ENCODE results near the gene PITPNM1. TPM values are rescaled to one million over a fixed set of nuclear protein-coding genes. Genes with fewer than 3 reads are reported as not detected.

Gene PITPNM1
- total RNA-seq, 1 experiment from 2014 or later = 79.8 TPM

GRCh38 chr11:67463680-67464410 is 41.3 kb downstream of the PITPNM1 start:
- peaks cover 13% of the 10 kb centered on the region for H3F3A ChIP-seq (ENCODE audit: low read length, unreplicated experiment)
- intact Hi-C loops (cut with micrococcal nuclease) = loop anchor here (1.0 kb wide), 2 partner anchors 21 to 42 kb away; partner anchors contain the start of gene CORO1B
- H4K20me1 ChIP-seq (ENCODE audit: low read length) = no peaks in the 10 kb centered on the region
- peak overlapping the region; percentile 97 for H3K27ac ChIP-seq (ENCODE audit: low read length)
- ChIA-PET CTCF (no interaction called here), POLR2A (ENCODE audit: unreplicated experiment) (no interaction called here)
- no peaks in the 10 kb centered on the region for H3K9me3 ChIP-seq (ENCODE audit: low read length)
- H3K9me2 ChIP-seq (replicated peaks; ENCODE audit: low read length) = no peaks in the 10 kb centered on the region
- no peaks in the 10 kb centered on the region for H3K36me3 ChIP-seq (ENCODE audit: low read depth, low read length)
- peak overlapping the region; percentile 95 for H3K4me2 ChIP-seq (ENCODE audit: low read length)
- TSS peak; percentile 30 for BruUV-seq (replicated peaks)
- H3K4me1 ChIP-seq (ENCODE audit: insufficient read depth, low read length) = peaks cover 37% of the 10 kb centered on the region
- peaks cover 28% of the 10 kb centered on the region for H3K79me2 ChIP-seq (ENCODE audit: low read length)
- peak overlapping the region; percentile 53 for H3K4me3 ChIP-seq (ENCODE audit: low read length)
- DNase-seq = peak; percentile 95
- H2AFZ ChIP-seq (ENCODE audit: low read length) = peak overlapping the region; percentile 58
- peak overlapping the region; percentile 94 for H3K9ac ChIP-seq (ENCODE audit: low read length)
- ATAC-seq = peak; percentile 75
- TF ChIP-seq EZH2 (IDR thresholded peaks at IDR 0.05; ENCODE audit: low read length, unreplicated experiment) (no peak), EZH2phosphoT487 (IDR thresholded peaks at IDR 0.05; ENCODE audit: borderline replicate concordance, low read length) (no peak), CTCF (conservative IDR thresholded peaks at IDR 0.05; ENCODE audit: low read depth, low read length) (no peak)
- no peaks in the 10 kb centered on the region for H3K27me3 ChIP-seq (ENCODE audit: low read length)

GRCh38 chr11:67463186-67463585 is 42.0 kb downstream of the PITPNM1 start:
- H3K79me2 ChIP-seq (ENCODE audit: low read length) = peaks cover 21% of the 10 kb centered on the region
- peak overlapping the region; percentile 95; the same call in 1 of the 2 replicates for H3K4me2 ChIP-seq (ENCODE audit: low read length)
- no peaks in the 10 kb centered on the region for H4K20me1 ChIP-seq (ENCODE audit: low read length)
- peak overlapping the region; percentile 94 for H3K9ac ChIP-seq (ENCODE audit: low read length)
- POLR2A ChIA-PET (ENCODE audit: unreplicated experiment) = no interaction called here
- H2AFZ ChIP-seq (ENCODE audit: low read length) = no peak overlapping the region
- ATAC-seq (no peak), DNase-seq (no peak)
- H3K4me1 ChIP-seq (ENCODE audit: insufficient read depth, low read length) = peaks cover 34% of the 10 kb centered on the region
- no peaks in the 10 kb centered on the region for H3K9me3 ChIP-seq (ENCODE audit: low read length)
- intact Hi-C loops (cut with micrococcal nuclease) = no loop called here
- peaks cover 13% of the 10 kb centered on the region for H3F3A ChIP-seq (ENCODE audit: low read length, unreplicated experiment)
- H3K4me3 ChIP-seq (ENCODE audit: low read length) = no peak overlapping the region
- TF ChIP-seq CTCF (conservative IDR thresholded peaks at IDR 0.05; ENCODE audit: low read depth, low read length) (no peak), EZH2phosphoT487 (IDR thresholded peaks at IDR 0.05; ENCODE audit: borderline replicate concordance, low read length) (no peak), EZH2 (IDR thresholded peaks at IDR 0.05; ENCODE audit: low read length, unreplicated experiment) (no peak)
- CTCF ChIA-PET = no interaction called here
- no peaks in the 10 kb centered on the region for H3K27me3 ChIP-seq (ENCODE audit: low read length)
- H3K36me3 ChIP-seq (ENCODE audit: low read depth, low read length) = no peaks in the 10 kb centered on the region
- no TSS peak for BruUV-seq (replicated peaks)
- peak overlapping the region; percentile 97 for H3K27ac ChIP-seq (ENCODE audit: low read length)
- H3K9me2 ChIP-seq (replicated peaks; ENCODE audit: low read length) = no peaks in the 10 kb centered on the region

GRCh38 chr11:67458266-67458665 is 46.9 kb downstream of the PITPNM1 start:
- CTCF ChIA-PET = no interaction called here
- ATAC-seq = no peak
- TF ChIP-seq EZH2 (IDR thresholded peaks at IDR 0.05; ENCODE audit: low read length, unreplicated experiment) (no peak), EZH2phosphoT487 (IDR thresholded peaks at IDR 0.05; ENCODE audit: borderline replicate concordance, low read length) (no peak), CTCF (conservative IDR thresholded peaks at IDR 0.05; ENCODE audit: low read depth, low read length) (no peak)
- H3K9me3 ChIP-seq (ENCODE audit: low read length) = no peaks in the 10 kb centered on the region
- no TSS peak for BruUV-seq (replicated peaks)
- no peak overlapping the region for H3K4me2 ChIP-seq (ENCODE audit: low read length)
- no peak overlapping the region for H3K4me3 ChIP-seq (ENCODE audit: low read length)
- no peaks in the 10 kb centered on the region for H3K9me2 ChIP-seq (replicated peaks; ENCODE audit: low read length)
- intact Hi-C loops (cut with micrococcal nuclease) = no loop called here
- no peaks in the 10 kb centered on the region for H4K20me1 ChIP-seq (ENCODE audit: low read length)
- no peaks in the 10 kb centered on the region for H3K27me3 ChIP-seq (ENCODE audit: low read length)
- H3K79me2 ChIP-seq (ENCODE audit: low read length) = no peaks in the 10 kb centered on the region
- POLR2A ChIA-PET (ENCODE audit: unreplicated experiment) = no interaction called here
- H3K36me3 ChIP-seq (ENCODE audit: low read depth, low read length) = no peaks in the 10 kb centered on the region
- H3K27ac ChIP-seq (ENCODE audit: low read length) = no peak overlapping the region
- peaks cover 1% of the 10 kb centered on the region for H3K4me1 ChIP-seq (ENCODE audit: insufficient read depth, low read length)
- DNase-seq = no peak
- no peak overlapping the region for H2AFZ ChIP-seq (ENCODE audit: low read length)
- peaks cover 2% of the 10 kb centered on the region for H3F3A ChIP-seq (ENCODE audit: low read length, unreplicated experiment)
- H3K9ac ChIP-seq (ENCODE audit: low read length) = no peak overlapping the region
